ENCODE results near the gene PDE4D. TPM values are rescaled to one million over a fixed set of nuclear protein-coding genes. Genes with fewer than 3 reads are reported as not detected.

PDE4D gene
- total and polyA plus RNA-seq, 2 donors (not counting 3 experiments of a cell fraction or from before 2014, with no cell fraction given): 34.5 to 51.2 TPM

DNA sequence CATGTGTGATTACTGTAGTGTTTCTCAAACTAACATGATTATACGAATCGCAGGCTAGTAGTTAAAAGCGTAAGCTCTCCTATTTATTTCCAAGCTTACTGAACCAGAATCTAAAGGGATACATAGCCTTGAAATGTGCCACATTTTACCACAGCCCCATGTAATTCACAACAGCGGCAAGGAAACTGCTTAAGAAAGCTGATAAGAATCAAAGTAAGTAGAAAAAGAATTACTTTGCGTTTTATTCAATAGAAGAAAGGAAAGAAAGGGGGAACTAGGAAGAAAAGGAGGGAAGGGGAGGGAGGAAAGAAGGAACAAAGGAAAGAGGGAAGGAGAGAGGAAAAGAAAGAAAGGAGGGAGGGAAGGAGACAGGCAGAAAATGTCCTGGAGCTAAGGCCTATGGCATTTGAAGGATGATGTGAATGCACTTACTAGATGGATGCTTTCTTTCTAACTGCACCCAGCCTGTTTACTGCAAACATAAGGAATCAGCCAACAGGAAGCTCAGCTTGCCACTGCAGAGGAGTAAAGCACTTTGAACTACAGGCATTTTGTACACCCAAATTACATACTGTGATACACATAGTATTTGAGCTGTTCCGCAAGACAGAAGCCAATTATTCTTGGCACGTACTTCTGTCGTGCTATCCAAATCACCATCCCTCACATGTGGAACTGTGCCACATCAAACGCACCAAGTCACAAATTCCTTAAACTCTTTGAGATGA is 789.0 kb downstream of the PDE4D start:
- H3K9me3 ChIP-seq (replicated peaks; ENCODE audit: control insufficient read depth, insufficient read depth, low read length): no peaks in the 10 kb centered on the region
- no peaks in the 10 kb centered on the region for H3K9me1 ChIP-seq (replicated peaks; ENCODE audit: control insufficient read depth, extremely low read depth, insufficient read depth, low read length)
- H3K4me1 ChIP-seq (ENCODE audit: control insufficient read depth, extremely low read depth, insufficient read depth, low read length): no peaks in the 10 kb centered on the region
- POLR2A ChIA-PET: no interaction called here
- H3K27me3 ChIP-seq (ENCODE audit: control insufficient read depth in 2 of 2, insufficient read depth in 2 of 2, low read length in 2 of 2): no peaks in the 10 kb centered on the region
- no peak for DNase-seq (ENCODE audit: low read depth, low spot score)
- intact Hi-C loops (cut with micrococcal nuclease): no loop called here
- TF ChIP-seq EZH2 (IDR thresholded peaks at IDR 0.05; ENCODE audit: borderline replicate concordance, low read depth, low read length, severe bottlenecking) (no peak), GATA2 (IDR thresholded peaks at IDR 0.05; ENCODE audit: insufficient read depth, insufficient read length, low read depth, low read length) (no peak), MYC (IDR thresholded peaks at IDR 0.05; ENCODE audit: low read depth, low read length) (no peak), POLR2A (IDR thresholded peaks at IDR 0.05; ENCODE audit: low read depth, low read length) (no peak), FOS (IDR thresholded peaks at IDR 0.05; ENCODE audit: borderline replicate concordance, insufficient read depth, low read length) (no peak), JUN (IDR thresholded peaks at IDR 0.05; ENCODE audit: borderline replicate concordance, insufficient read depth, insufficient read length, low read depth) (no peak)
- TF ChIP-seq, protein P1, sequence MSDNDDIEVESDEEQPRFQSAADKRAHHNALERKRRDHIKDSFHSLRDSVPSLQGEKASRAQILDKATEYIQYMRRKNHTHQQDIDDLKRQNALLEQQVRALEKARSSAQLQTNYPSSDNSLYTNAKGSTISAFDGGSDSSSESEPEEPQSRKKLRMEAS (IDR thresholded peaks at IDR 0.05; ENCODE audit: insufficient read depth, insufficient read length): no peak
- TF ChIP-seq, protein P2, sequence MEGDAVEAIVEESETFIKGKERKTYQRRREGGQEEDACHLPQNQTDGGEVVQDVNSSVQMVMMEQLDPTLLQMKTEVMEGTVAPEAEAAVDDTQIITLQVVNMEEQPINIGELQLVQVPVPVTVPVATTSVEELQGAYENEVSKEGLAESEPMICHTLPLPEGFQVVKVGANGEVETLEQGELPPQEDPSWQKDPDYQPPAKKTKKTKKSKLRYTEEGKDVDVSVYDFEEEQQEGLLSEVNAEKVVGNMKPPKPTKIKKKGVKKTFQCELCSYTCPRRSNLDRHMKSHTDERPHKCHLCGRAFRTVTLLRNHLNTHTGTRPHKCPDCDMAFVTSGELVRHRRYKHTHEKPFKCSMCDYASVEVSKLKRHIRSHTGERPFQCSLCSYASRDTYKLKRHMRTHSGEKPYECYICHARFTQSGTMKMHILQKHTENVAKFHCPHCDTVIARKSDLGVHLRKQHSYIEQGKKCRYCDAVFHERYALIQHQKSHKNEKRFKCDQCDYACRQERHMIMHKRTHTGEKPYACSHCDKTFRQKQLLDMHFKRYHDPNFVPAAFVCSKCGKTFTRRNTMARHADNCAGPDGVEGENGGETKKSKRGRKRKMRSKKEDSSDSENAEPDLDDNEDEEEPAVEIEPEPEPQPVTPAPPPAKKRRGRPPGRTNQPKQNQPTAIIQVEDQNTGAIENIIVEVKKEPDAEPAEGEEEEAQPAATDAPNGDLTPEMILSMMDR (IDR thresholded peaks at IDR 0.05; ENCODE audit: extremely low read depth in 1 of 2, insufficient read depth in 1 of 2, low read depth in 1 of 2, low read length in 2 of 2): no peak
- H3K36me3 ChIP-seq (ENCODE audit: control insufficient read depth in 2 of 2, extremely low read depth in 1 of 2, insufficient read depth in 2 of 2, low read length in 2 of 2): no peaks in the 10 kb centered on the region
- no peak for FAIRE-seq
- H3K9ac ChIP-seq (replicated peaks; ENCODE audit: extremely low read depth, insufficient read depth, low read length): no peak overlapping the region
- dilution Hi-C loops (cut with MboI; ENCODE audit: extremely low pct_ligation_motif_present, low sequenced_read_pairs): no loop called here
- H2AFZ ChIP-seq (ENCODE audit: low read depth, low read length): no peak overlapping the region
- no peaks in the 10 kb centered on the region for H4K20me1 ChIP-seq (replicated peaks; ENCODE audit: control insufficient read depth, extremely low read depth, insufficient read depth, low read length)
- H3K4me2 ChIP-seq (ENCODE audit: insufficient read depth, low read length): no peak overlapping the region
- no TSS peak for BruUV-seq (replicated peaks)
- H3K79me2 ChIP-seq (ENCODE audit: control insufficient read depth, insufficient read depth, low read length): no peaks in the 10 kb centered on the region
- no peak overlapping the region for H3K27ac ChIP-seq (ENCODE audit: insufficient read depth, low read depth, low read length)
- CTCF ChIA-PET: no interaction called here
- H3K4me3 ChIP-seq (replicated peaks in 1 of 3; ENCODE audit: insufficient read depth in 1 of 3, low read depth in 1 of 3, low read length in 3 of 3): no peak overlapping the region

All from endothelial cell of umbilical vein (primary cell).